DOHH2 (cell line): ENCODE results near the gene FAM78A.

Experiments
- EZH2phosphoT487 ChIP-seq: fragments of 200-600 bp; sonication (generic); IDR thresholded peaks from 2 replicates; pipeline ENCODE4 v1.6.1; 2017; ENCODE audit warnings: borderline replicate concordance, mild to moderate bottlenecking, antibody characterized with exemption, low read length, moderate library complexity, mixed read lengths
- TF ChIP-seq, protein P1 (sequence below): fragments of 200-600 bp; sonication (generic); IDR thresholded peaks from one replicate; pipeline ENCODE4 v1.5.1; 2014; ENCODE audit warnings: antibody characterized with exemption, mild to moderate bottlenecking, low read depth, low read length; ENCODE audit not compliant: poor library complexity, severe bottlenecking

DNA sequence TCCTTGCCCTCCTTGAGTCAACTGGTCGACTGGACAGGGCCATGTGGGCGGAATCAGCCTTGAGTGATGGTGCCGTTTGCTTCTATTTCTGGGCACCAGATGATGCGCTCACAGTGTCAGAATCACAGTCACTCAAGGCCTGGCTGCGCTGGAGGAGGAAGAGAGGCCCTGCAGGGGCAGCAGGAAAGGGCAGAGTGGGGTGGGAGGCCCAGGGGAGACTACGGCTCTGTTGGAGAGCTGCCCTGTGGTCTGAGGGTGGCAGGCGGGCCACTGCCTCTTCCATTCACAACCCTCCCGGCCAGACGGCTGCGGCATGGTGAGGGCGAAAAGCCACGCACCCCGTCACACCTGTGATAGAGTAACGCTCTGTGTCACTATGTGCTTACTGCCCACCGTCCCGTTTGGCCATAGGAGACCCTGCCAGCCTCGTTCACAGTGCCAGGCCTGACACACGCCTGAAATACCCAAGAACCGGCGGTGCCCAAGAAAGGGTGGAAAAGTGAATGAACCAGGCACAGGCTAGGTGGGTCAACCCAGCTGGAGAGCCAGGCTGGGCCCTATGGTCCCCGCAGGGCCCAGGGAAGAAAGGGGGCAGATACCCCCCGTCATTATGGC is 23.1 kb upstream of the FAM78A start:
- TF ChIP-seq, protein P1, sequence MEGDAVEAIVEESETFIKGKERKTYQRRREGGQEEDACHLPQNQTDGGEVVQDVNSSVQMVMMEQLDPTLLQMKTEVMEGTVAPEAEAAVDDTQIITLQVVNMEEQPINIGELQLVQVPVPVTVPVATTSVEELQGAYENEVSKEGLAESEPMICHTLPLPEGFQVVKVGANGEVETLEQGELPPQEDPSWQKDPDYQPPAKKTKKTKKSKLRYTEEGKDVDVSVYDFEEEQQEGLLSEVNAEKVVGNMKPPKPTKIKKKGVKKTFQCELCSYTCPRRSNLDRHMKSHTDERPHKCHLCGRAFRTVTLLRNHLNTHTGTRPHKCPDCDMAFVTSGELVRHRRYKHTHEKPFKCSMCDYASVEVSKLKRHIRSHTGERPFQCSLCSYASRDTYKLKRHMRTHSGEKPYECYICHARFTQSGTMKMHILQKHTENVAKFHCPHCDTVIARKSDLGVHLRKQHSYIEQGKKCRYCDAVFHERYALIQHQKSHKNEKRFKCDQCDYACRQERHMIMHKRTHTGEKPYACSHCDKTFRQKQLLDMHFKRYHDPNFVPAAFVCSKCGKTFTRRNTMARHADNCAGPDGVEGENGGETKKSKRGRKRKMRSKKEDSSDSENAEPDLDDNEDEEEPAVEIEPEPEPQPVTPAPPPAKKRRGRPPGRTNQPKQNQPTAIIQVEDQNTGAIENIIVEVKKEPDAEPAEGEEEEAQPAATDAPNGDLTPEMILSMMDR = no peak
- no peak for TF ChIP-seq EZH2phosphoT487
